ENCODE results near the gene ASB6.

GRCh38 chr9:129656795-129657390, 14.9 kb upstream of the ASB6 start:
- TF ChIP-seq ARID4B (CRISPR knock-in tag; IDR thresholded peaks at IDR 0.05; ENCODE audit: borderline replicate concordance) (no peak), FOXJ3 (CRISPR knock-in tag; IDR thresholded peaks at IDR 0.05; ENCODE audit: borderline replicate concordance) (no peak), CTCF (IDR thresholded peaks at IDR 0.05) (no peak), SP1 (CRISPR knock-in tag; conservative IDR thresholded peaks at IDR 0.05) (no peak), IRF1 (CRISPR knock-in tag; IDR thresholded peaks at IDR 0.05) (no peak), CREB1 (CRISPR knock-in tag; IDR thresholded peaks at IDR 0.05) (no peak), PRDM15 (CRISPR knock-in tag; IDR thresholded peaks at IDR 0.05) (no peak)
- TF ChIP-seq, protein P1, sequence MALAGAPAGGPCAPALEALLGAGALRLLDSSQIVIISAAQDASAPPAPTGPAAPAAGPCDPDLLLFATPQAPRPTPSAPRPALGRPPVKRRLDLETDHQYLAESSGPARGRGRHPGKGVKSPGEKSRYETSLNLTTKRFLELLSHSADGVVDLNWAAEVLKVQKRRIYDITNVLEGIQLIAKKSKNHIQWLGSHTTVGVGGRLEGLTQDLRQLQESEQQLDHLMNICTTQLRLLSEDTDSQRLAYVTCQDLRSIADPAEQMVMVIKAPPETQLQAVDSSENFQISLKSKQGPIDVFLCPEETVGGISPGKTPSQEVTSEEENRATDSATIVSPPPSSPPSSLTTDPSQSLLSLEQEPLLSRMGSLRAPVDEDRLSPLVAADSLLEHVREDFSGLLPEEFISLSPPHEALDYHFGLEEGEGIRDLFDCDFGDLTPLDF (CRISPR knock-in tag; IDR thresholded peaks at IDR 0.05): no peak
